ENCODE data around the gene SDR42E2. TPM values are rescaled to one million over a fixed set of nuclear protein-coding genes. Genes with fewer than 3 reads are reported as not detected.

The SDR42E2 gene
- total RNA-seq, 6 donors from 2014 or later = 0.17 to 0.59 (median 0.22) TPM; not detected in 3

- Histone ChIP-seq H3K4me3 (no peak overlapping the region), H3K27ac (no peak overlapping the region), H3K9me3 (no peaks in the 10 kb centered on the region), H3K4me1 (no peaks in the 10 kb centered on the region), H3K27me3 (no peaks in the 10 kb centered on the region), H3K36me3 (no peaks in the 10 kb centered on the region)
- DNase-seq (no peak), ATAC-seq (ENCODE audit: low FRiP score in 2 of 2) (no peak)
- TF ChIP-seq POLR2AphosphoS5 (IDR thresholded peaks at IDR 0.05) = no peak
- no peak for TF ChIP-seq CTCF (IDR thresholded peaks at IDR 0.05)
- no peak for TF ChIP-seq POLR2A (IDR thresholded peaks at IDR 0.05)
- no peak for TF ChIP-seq EP300 (IDR thresholded peaks at IDR 0.05)
These were observed 31.8 kb upstream of the SDR42E2 start for GRCh38 chr16:22130528-22130927.

GRCh38 chr16:22132801-22133200 lies 29.5 kb upstream of the SDR42E2 start:
- no peaks in the 10 kb centered on the region for H3K27me3 ChIP-seq
- peak in 1 of 2 donors; percentile 8 for ATAC-seq (ENCODE audit: low FRiP score in 2 of 2)
- DNase-seq = peak in 1 of 2 donors; percentile 69
- H3K4me1 ChIP-seq = no peaks in the 10 kb centered on the region
- 90 to 93% methylated on average over 10 of the region's 10 CpGs for whole genome bisulfite sequencing, 2 donors
- no peak overlapping the region for H3K27ac ChIP-seq
- H3K36me3 ChIP-seq = no peaks in the 10 kb centered on the region
- no peaks in the 10 kb centered on the region for H3K9me3 ChIP-seq
- TF ChIP-seq POLR2AphosphoS5 (IDR thresholded peaks at IDR 0.05) (no peak), EP300 (IDR thresholded peaks at IDR 0.05) (no peak), POLR2A (IDR thresholded peaks at IDR 0.05) (no peak), CTCF (IDR thresholded peaks at IDR 0.05) (no peak)
- H3K4me3 ChIP-seq = no peak overlapping the region

- 37 to 74% methylated on average over 3 to 8 of the region's 8 CpGs for WGBS, 2 donors
These were observed 23.8 kb upstream of the SDR42E2 start for GRCh38 chr16:22138482-22138881.

GRCh38 chr16:22139008-22139407 lies 23.3 kb upstream of the SDR42E2 start:
- Histone ChIP-seq H3K27me3 (no peaks in the 10 kb centered on the region), H3K4me3 (no peak overlapping the region), H3K36me3 (no peaks in the 10 kb centered on the region), H3K27ac (no peak overlapping the region), H3K4me1 (no peaks in the 10 kb centered on the region), H3K9me3 (no peaks in the 10 kb centered on the region)
- TF ChIP-seq POLR2AphosphoS5 (IDR thresholded peaks at IDR 0.05) (no peak), CTCF (IDR thresholded peaks at IDR 0.05) (no peak), EP300 (IDR thresholded peaks at IDR 0.05) (no peak), POLR2A (IDR thresholded peaks at IDR 0.05) (no peak)
- DNase-seq (peak in 1 of 2 donors; percentile 73), ATAC-seq (ENCODE audit: low FRiP score in 2 of 2) (peak; percentile 13 to 52)
- WGBS, 2 donors = 30 to 49% methylated on average over 2 to 7 of the region's 7 CpGs

More at GRCh38 chr16:22138482-22138881, 23.8 kb upstream of the SDR42E2 start:
- Histone ChIP-seq H3K36me3 (no peaks in the 10 kb centered on the region), H3K4me3 (no peak overlapping the region), H3K4me1 (no peaks in the 10 kb centered on the region), H3K27me3 (no peaks in the 10 kb centered on the region), H3K27ac (no peak overlapping the region), H3K9me3 (no peaks in the 10 kb centered on the region)
- TF ChIP-seq POLR2AphosphoS5 (IDR thresholded peaks at IDR 0.05) (no peak), POLR2A (IDR thresholded peaks at IDR 0.05) (no peak), EP300 (IDR thresholded peaks at IDR 0.05) (no peak), CTCF (IDR thresholded peaks at IDR 0.05) (no peak)
- ATAC-seq (ENCODE audit: low FRiP score in 2 of 2) = peak in 1 of 2 donors; percentile 28
- peak in 1 of 2 donors; percentile 52 for DNase-seq

- DNase-seq (no peak), ATAC-seq (ENCODE audit: low FRiP score in 2 of 2) (no peak)
- Histone ChIP-seq H3K9me3 (no peaks in the 10 kb centered on the region), H3K36me3 (no peaks in the 10 kb centered on the region), H3K27ac (no peak overlapping the region), H3K27me3 (no peaks in the 10 kb centered on the region), H3K4me3 (no peak overlapping the region), H3K4me1 (no peaks in the 10 kb centered on the region)
- WGBS, 2 donors = 63 to 67% methylated on average over 1 of the region's 1 CpG
- TF ChIP-seq POLR2AphosphoS5 (IDR thresholded peaks at IDR 0.05) (no peak), CTCF (IDR thresholded peaks at IDR 0.05) (no peak), POLR2A (IDR thresholded peaks at IDR 0.05) (no peak), EP300 (IDR thresholded peaks at IDR 0.05) (no peak)
These were observed 22.6 kb upstream of the SDR42E2 start for GRCh38 chr16:22139732-22140131.
